ENCODE data around the gene SLX4.

GRCh38 chr16:3584412-3584811, 27.0 kb downstream of the SLX4 start:
- TF ChIP-seq POLR2A (IDR thresholded peaks at IDR 0.05; ENCODE audit: low read depth, low read length) (no peak), POLR2AphosphoS5 (IDR thresholded peaks at IDR 0.05; ENCODE audit: low read depth, low read length) (no peak), TAF1 (IDR thresholded peaks at IDR 0.05; ENCODE audit: low read depth, low read length) (no peak), SPI1 (IDR thresholded peaks at IDR 0.05; ENCODE audit: low read depth, low read length) (no peak), PAX5 (IDR thresholded peaks at IDR 0.05; ENCODE audit: insufficient read depth, low read length, severe bottlenecking) (no peak)
